SU-DHL-6 (cell line): ENCODE results near the gene OLIG1.

ENCODE experiments used
- H2AFZ ChIP-seq: fragments of 200-600 bp; sonication (generic); 2 replicates; pipeline ENCODE4 v1.6.1; 2014; ENCODE audit warnings: low read depth, mild to moderate bottlenecking, moderate library complexity, mixed read lengths, antibody characterized with exemption, low read length; ENCODE audit not compliant: severe bottlenecking
- H3F3A ChIP-seq: fragments of 200-600 bp; shearing (Covaris generic); 2 replicates; pipeline ENCODE4 v1.6.0; 2016; ENCODE audit warnings: antibody characterized with exemption, mild to moderate bottlenecking; ENCODE audit not compliant: insufficient read depth
- H3K27ac ChIP-seq: fragments of 200-600 bp; sonication (generic); 2 replicates; pipeline ENCODE4 v1.5.1; 2016; ENCODE audit warnings: low read depth, mild to moderate bottlenecking, low read length, moderate library complexity, mixed read lengths
- H3K27me3 ChIP-seq: fragments of 200-600 bp; sonication (generic), shearing (Covaris generic); 2 replicates; pipeline ENCODE4 v1.6.0; 2014; ENCODE audit warnings: mild to moderate bottlenecking, low read length
- H3K36me3 ChIP-seq: fragments of 200-600 bp; sonication (generic); 2 replicates; pipeline ENCODE4 v1.6.1; 2014; ENCODE audit warnings: mild to moderate bottlenecking, low read length, mixed read lengths
- H3K4me2 ChIP-seq: fragments of 300-600, 200-600 bp; shearing (Covaris generic), sonication (generic); 2 replicates; pipeline ENCODE4 v1.6.0; 2014; ENCODE audit warnings: low read length, low read depth, mild to moderate bottlenecking; ENCODE audit not compliant: poor library complexity, severe bottlenecking
- H3K4me3 ChIP-seq: fragments of 200-600 bp; sonication (generic); 2 replicates; pipeline ENCODE4 v1.5.1; 2014; ENCODE audit warnings: antibody characterized with exemption, low read length, mild to moderate bottlenecking, mixed read lengths; ENCODE audit not compliant: insufficient read depth, poor library complexity, severe bottlenecking
- H3K79me2 ChIP-seq: fragments of 200-600 bp; sonication (generic); 2 replicates; pipeline ENCODE4 v1.6.1; 2014; ENCODE audit warnings: mild to moderate bottlenecking, low read length, moderate library complexity; ENCODE audit not compliant: insufficient read depth
- H3K9ac ChIP-seq: fragments of 200-600 bp; sonication (generic); 2 replicates; pipeline ENCODE4 v1.7.0; 2014; ENCODE audit warnings: mild to moderate bottlenecking, low read length
- H3K9me2 ChIP-seq: fragments of 200-600 bp; sonication (generic); replicated peaks from 2 replicates; pipeline ENCODE4 v1.6.1; 2014; ENCODE audit warnings: low read length; ENCODE audit not compliant: insufficient read depth
- H3K9me3 ChIP-seq: fragments of 200-600 bp; sonication (generic); 2 replicates; pipeline ENCODE4 v1.6.1; 2014; ENCODE audit warnings: low read length, mixed read lengths; ENCODE audit not compliant: insufficient read depth
- H4K20me1 ChIP-seq: fragments of 200-600 bp; sonication (generic); 2 replicates; pipeline ENCODE4 v1.6.1; 2014; ENCODE audit warnings: low read depth, mild to moderate bottlenecking, antibody characterized with exemption, low read length, moderate library complexity, mixed read lengths
- CTCF ChIP-seq: fragments of 200-600 bp; sonication (generic); IDR thresholded peaks from one replicate; pipeline ENCODE4 v1.5.1; 2017; ENCODE audit warnings: antibody characterized with exemption, mild to moderate bottlenecking, low read length, moderate library complexity; ENCODE audit not compliant: insufficient read depth, poor library complexity, severe bottlenecking
- EZH2phosphoT487 ChIP-seq: fragments of 200-600 bp; sonication (generic), shearing (Covaris generic); conservative IDR thresholded peaks from 2 replicates; pipeline ENCODE4 v1.6.1; 2018; ENCODE audit warnings: mild to moderate bottlenecking, antibody characterized with exemption, low read length, moderate library complexity, mixed read lengths

OLIG1 gene

GRCh38 chr21:33021667-33022066 is 48.3 kb upstream of the OLIG1 start:
- Histone ChIP-seq H3K4me2 (no peak overlapping the region), H3F3A (no peaks in the 10 kb centered on the region), H3K9me2 (no peaks in the 10 kb centered on the region), H3K79me2 (no peaks in the 10 kb centered on the region), H3K36me3 (no peaks in the 10 kb centered on the region), H3K27me3 (no peaks in the 10 kb centered on the region), H2AFZ (no peak overlapping the region), H3K4me3 (no peak overlapping the region), H3K27ac (no peak overlapping the region), H4K20me1 (no peaks in the 10 kb centered on the region), H3K9ac (no peak overlapping the region), H3K9me3 (no peaks in the 10 kb centered on the region)
- no peak for TF ChIP-seq EZH2phosphoT487
- TF ChIP-seq CTCF: no peak

- no peak overlapping the region for H3K27ac ChIP-seq
- no peaks in the 10 kb centered on the region for H3K9me2 ChIP-seq
- H3K9ac ChIP-seq: no peak overlapping the region
- H3K4me3 ChIP-seq: no peak overlapping the region
- no peaks in the 10 kb centered on the region for H3K36me3 ChIP-seq
- TF ChIP-seq CTCF: no peak
- TF ChIP-seq EZH2phosphoT487: no peak
- H3F3A ChIP-seq: no peaks in the 10 kb centered on the region
- H3K4me2 ChIP-seq: no peak overlapping the region
- H4K20me1 ChIP-seq: no peaks in the 10 kb centered on the region
- no peak overlapping the region for H2AFZ ChIP-seq
- no peaks in the 10 kb centered on the region for H3K79me2 ChIP-seq
- no peaks in the 10 kb centered on the region for H3K9me3 ChIP-seq
- H3K27me3 ChIP-seq: no peaks in the 10 kb centered on the region
These were observed 47.5 kb upstream of the OLIG1 start for GRCh38 chr21:33022489-33022827.

- no peak overlapping the region for H3K9ac ChIP-seq
- H4K20me1 ChIP-seq: no peaks in the 10 kb centered on the region
- H3F3A ChIP-seq: no peaks in the 10 kb centered on the region
- TF ChIP-seq EZH2phosphoT487: no peak
- TF ChIP-seq CTCF: no peak
- no peaks in the 10 kb centered on the region for H3K27me3 ChIP-seq
- H3K4me3 ChIP-seq: no peak overlapping the region
- H3K79me2 ChIP-seq: no peaks in the 10 kb centered on the region
- H3K4me2 ChIP-seq: no peak overlapping the region
- H3K27ac ChIP-seq: no peak overlapping the region
- H3K9me3 ChIP-seq: no peaks in the 10 kb centered on the region
- H3K36me3 ChIP-seq: no peaks in the 10 kb centered on the region
- no peak overlapping the region for H2AFZ ChIP-seq
- H3K9me2 ChIP-seq: no peaks in the 10 kb centered on the region
These were observed 46.9 kb upstream of the OLIG1 start for GRCh38 chr21:33022828-33023573.
